GM04504 (cell line): ENCODE results near the gene SASH1.

ENCODE experiments used
- DNase-seq: peaks from one replicate; pipeline ENCODE4 v3.0.0-alpha.2; 2012; ENCODE audit warnings: low read depth

Gene SASH1

DNA sequence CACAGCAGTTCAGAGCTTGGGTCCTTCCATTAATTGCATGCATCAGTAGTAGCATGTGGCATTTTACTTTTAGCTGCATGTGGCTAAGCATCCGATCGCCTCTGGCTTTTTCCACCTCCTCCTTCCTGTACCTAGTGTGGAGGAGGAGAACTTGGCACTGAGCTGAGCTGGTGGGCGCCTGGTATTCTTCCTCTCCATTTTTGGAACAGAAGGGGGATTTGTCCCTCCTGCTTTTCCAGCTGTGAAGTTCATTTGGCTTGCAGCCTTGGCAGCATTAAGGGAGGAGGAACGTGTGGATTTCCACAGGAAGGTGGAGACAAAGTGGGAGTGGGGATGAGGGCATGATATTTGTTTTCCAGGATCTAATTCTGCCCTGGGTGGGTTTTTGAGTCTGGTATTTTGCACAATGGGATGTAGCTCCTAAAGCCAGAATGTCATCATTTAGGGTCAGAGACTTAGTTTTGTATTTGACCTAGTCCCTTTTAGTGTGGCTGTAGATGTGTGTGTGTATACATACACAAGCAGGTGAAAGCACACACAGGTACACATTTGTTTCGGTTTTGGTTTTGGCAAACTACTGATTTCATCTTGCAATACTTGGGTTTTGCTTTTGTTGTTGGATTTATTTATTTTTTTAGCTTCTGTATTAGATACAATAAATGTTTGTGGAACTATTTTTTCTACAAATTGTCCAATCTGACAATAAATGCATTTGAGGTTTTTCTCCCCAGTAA is 90.0 kb downstream of the SASH1 start:
- DNase-seq: no peak

GRCh38 chr6:148435386-148435785 is 92.7 kb downstream of the SASH1 start:
- no peak for DNase-seq

DNA sequence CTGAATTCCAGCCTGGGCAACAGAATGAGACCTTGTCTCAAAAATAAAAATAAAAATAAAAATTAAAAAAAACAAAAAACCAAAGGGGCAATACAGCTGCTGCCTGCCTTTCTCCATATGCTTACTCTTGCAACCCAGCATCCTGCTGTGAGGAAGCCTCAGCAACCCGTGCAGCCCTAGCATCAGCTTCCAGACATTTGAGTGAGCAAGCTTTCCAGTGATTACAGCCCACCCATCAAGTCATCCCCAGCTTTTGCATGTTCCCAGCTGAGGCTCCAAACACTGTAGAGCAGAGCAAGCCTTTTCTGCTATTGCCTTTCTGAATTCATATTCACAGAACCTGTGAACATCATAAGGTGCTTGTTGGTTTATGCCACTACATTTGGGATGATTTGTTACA is 93.8 kb downstream of the SASH1 start:
- DNase-seq: no peak

DNA sequence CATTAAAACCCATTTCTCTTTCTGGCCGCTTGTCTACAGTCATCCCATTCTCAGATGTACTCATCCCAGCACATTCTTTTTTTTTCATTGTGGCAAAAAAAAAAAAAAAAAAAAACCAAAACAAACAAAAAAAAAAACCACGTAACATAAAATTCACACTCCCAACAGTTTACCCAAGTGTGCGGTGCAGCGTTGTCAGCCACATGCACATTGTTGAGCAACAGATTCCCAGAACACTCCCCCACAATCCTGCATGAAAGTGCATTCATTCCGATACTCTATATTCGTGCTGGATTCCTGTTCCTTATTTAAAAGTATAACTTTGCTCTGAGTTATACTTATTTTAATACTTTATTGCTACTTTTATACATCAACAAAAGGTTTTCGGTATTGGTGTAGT is 96.0 kb downstream of the SASH1 start:
- DNase-seq: no peak

GRCh38 chr6:148440016-148440415 is 97.4 kb downstream of the SASH1 start:
- no peak for DNase-seq

DNA sequence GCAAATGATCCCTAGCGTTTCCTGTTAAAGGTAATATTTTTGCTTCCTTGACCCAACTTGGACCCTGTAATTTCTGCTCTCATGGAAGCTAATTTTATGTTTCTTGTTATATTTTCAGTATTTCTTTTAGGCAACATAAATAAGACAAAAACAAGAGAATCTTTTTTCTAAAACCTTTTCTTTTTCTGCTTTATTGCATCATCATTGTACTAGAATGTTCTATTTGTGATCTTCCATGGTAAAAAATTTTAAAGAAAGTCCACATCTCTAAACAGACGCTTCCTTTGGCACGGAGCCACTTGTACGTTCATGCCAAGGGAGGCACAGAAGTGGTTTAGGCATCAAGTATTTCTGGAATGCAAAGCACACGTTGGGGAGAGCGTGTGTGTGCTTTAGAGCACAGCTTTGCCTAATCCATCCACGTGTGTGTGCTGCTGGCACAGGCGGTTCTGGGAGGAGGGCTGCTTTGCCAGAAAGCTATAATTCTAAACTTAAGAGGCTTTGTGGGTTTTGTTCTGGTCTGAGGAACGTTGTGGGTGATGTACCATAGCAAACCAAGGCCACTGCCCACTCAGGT is 98.3 kb downstream of the SASH1 start:
- DNase-seq: peak; percentile 85

DNA sequence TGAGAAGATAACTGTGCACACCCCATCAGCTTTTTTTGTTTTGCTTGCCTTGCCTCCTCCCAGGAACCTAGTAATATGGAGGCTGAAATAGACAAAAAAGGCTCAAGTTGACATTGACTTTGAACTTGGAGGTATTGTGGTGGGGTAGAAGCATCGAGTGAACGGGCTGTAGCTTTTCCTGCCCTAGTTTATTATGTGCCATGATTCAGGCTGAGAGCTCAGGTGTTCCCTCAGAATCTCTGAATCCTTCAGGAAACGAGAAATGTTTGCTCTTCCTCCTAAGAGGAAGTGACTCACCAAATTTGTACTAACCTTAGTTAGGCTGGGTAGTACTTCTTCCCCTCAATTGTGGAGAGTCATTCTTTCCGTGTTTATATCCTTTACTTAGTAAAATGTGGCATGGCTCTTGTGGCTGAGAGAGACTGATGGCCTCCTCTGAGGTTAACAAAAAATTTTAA is 98.8 kb downstream of the SASH1 start:
- DNase-seq: peak; percentile 42

GRCh38 chr6:148443798-148444560 is 101.3 kb downstream of the SASH1 start:
- DNase-seq: no peak

DNA sequence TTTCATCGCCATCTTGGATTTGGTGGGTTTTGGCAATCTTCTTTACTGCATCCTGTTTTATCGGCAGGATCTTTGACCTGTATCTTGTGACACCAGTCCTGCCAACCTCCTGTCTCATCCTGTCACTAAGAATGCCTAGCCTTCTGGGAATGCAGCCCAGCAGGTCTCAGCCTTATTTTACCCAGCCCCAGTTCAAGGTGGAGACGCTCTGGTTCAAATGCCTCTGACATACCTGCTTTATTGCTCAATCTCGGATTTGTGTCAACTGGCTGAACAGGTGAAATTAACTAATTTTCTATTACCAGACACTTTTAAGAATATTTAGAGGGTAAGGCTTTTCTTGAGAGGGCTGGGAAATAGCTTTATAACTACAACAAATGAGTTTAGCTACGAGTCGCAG is 102.5 kb downstream of the SASH1 start:
- DNase-seq: no peak

GRCh38 chr6:148445620-148446019 is 103.0 kb downstream of the SASH1 start:
- DNase-seq: no peak

DNA sequence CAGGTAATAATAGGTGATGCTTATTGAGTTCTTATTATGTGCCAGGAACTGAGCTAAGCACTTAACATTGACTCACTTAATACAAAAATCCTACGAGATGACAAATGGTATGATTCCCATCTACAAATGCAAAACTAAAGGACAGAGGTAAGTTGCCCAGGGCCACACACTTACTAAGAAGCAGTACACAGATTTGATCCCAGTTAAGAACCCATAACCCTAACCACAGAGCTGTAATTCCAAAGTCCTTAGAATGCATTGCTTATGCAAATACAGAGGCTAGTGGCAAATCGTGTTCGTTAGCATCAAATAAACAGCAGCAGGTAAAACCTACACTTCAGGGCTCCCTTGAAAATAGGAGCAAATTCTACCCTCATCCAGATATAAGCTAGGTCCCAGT is 104.0 kb downstream of the SASH1 start:
- no peak for DNase-seq

- DNase-seq: no peak
These were observed 105.0 kb downstream of the SASH1 start for GRCh38 chr6:148447521-148448230.

DNA sequence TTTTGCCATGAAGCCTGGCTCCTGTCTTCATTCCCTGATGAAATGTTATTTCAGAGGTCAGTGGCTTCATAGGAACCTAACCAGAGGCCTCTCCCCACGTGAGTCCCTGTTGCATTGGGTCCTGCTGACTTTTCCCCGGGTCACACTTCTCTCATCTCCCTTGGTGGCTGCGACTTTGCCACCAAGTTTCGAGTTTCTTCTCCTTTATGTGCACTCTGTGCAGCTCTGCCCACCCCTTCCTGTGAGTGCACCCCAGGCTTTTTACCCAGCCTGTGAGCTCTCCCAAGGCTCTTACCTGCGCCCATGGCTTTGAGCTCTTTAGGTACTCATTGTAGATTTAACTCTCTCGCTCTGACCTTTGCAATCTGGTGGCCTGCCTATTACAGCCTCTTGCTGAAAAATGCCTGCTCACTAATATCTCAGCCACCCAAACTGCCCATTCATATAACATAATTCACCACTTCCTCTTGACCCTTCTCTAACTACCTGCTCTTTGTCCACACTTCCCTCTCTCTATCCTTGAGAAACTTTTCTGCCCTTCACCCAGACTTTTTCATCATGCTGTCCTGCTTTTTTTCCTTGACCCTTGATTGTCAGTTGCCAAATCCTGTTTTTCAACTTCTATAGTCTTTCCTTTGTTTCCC is 105.9 kb downstream of the SASH1 start:
- DNase-seq: no peak

GRCh38 chr6:148450866-148451265 is 108.2 kb downstream of the SASH1 start:
- no peak for DNase-seq

DNA sequence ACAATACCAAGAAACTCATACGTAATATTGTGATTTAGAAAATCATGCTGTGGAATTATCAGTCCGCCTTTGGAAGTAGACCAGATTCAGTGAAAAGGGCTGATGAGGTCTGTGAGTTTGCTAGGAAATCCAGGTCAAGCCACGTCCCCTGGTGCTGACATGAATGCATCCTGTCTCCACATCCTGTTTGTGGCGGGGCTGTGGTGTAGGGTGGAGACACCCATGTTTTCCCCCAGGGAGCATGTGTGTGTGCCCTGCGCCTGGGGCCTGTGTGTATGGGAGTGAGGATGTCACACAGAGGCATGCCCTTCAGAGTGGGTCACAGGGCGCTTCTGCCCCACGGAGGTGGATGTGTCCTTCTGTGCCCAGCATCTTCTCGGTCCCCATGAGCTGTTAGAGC is 109.1 kb downstream of the SASH1 start:
- no peak for DNase-seq

DNA sequence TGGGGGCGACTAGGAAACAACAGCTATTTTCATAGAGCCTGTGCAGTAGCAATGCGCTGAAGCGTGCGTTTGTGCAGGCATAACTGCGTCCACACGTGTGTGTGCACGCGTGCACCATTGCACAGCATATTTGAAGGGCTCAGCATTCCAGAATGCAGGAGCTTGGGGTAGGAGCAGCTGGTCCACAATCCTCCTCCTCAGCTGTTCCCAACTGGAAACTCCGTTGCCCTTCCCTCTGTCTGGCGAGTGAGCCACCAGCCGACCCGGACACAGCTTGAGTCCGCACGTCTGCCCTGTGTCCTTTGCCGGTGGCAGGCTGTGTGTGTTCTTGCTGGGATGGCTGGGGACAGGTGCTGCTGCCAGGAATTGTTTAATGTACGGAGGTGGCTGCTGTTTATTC is 110.2 kb downstream of the SASH1 start:
- DNase-seq: no peak

DNA sequence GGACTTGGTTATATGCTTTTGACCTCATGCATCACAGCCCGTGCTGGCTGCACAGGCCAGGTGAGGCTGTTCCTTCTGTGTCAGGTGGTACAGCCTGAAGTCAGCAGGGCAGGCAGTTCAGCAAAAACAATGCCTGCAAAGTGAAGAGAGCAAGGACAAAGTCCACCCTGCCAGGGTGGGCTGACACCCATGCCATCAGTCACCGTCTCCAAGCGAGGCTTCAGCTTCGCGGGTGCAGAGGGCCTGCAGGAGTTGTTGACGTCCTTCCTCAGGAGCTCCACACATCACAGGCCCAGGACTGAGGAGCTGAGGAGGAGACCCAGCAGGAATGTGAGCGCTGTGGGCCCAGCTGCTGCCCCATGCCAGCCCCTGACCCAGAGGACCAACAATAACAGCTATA is 111.3 kb downstream of the SASH1 start:
- no peak for DNase-seq

- DNase-seq: no peak
These were observed 112.6 kb downstream of the SASH1 start for GRCh38 chr6:148455225-148455624.

DNA sequence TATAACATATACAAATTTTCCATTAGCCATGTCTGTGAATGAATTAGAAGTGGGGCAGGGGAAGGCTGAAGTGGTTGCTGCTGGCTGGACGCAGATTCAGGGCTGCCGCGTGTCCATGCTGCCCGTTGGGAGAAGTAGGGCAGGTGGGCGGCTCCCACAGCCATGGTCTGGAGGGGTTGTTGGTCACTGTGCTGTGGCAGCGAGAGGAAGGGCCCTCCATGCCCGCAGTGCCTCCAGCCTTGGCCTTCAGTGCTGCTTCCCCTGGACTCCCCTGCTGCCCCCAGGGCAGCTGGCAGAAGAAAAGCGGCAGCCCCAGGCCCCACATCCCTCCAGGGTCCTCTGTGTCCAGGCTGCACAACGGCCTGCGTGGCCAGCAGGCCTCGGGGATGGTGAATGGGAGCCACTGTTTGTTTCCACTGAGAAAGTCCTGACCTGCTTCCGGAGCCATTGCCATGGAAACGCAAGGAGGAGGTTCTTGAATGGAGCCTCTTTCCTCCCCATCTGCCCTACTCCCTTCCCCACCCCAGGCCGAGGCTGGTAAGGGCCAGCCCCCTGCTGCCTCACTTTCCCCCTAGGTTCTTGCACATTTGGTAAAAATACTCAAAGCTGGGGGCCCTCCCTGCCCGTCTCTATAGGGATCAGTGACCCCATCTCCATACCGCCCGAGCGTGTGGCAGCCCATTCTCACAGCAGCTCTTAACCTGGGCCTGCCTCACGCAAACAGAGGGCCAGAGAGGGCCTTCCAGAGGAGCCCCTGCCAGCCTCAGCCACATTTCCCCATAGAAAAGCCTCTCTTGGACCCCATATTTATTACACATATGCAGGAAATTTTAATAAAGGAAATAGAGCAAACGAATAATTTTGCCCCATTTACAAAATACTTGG is 113.3 kb downstream of the SASH1 start:
- no peak for DNase-seq

- DNase-seq: peak; percentile 39
These were observed 114.7 kb downstream of the SASH1 start for GRCh38 chr6:148457137-148457842.

GRCh38 chr6:148457843-148458159 is 115.2 kb downstream of the SASH1 start:
- no peak for DNase-seq
